Measurements from ENCODE around the gene LYPD6B.
A peak's percentile ranks its signal among the peaks of the same experiment; 100 is the strongest.

LYPD6B gene

GRCh38 chr2:149042881-149043280, 4.4 kb downstream of the LYPD6B start:
- no peak for DNase-seq (ENCODE audit: low spot score)

- DNase-seq (ENCODE audit: low spot score), result no peak
These were observed 6.0 kb downstream of the LYPD6B start for GRCh38 chr2:149044500-149044899.

- no peak for DNase-seq (ENCODE audit: low spot score)
These were observed 8.6 kb downstream of the LYPD6B start for GRCh38 chr2:149047118-149047517.

- DNase-seq (ENCODE audit: low spot score), result no peak
These were observed 10.6 kb downstream of the LYPD6B start for GRCh38 chr2:149049142-149049541.

- DNase-seq (ENCODE audit: low spot score), result no peak
These were observed 11.7 kb downstream of the LYPD6B start for GRCh38 chr2:149050188-149050587.

GRCh38 chr2:149055751-149056150, 17.3 kb downstream of the LYPD6B start:
- no peak for DNase-seq (ENCODE audit: low spot score)

GRCh38 chr2:149056541-149057255, 18.2 kb downstream of the LYPD6B start:
- DNase-seq (ENCODE audit: low spot score), result no peak

GRCh38 chr2:149057401-149057800, 18.9 kb downstream of the LYPD6B start:
- DNase-seq (ENCODE audit: low spot score), result no peak

- no peak for DNase-seq (ENCODE audit: low spot score)
These were observed 20.4 kb downstream of the LYPD6B start for GRCh38 chr2:149058936-149059335.

GRCh38 chr2:149059822-149060221, 21.3 kb downstream of the LYPD6B start:
- DNase-seq (ENCODE audit: low spot score), result no peak

GRCh38 chr2:149061133-149061745, 22.7 kb downstream of the LYPD6B start:
- no peak for DNase-seq (ENCODE audit: low spot score)

GRCh38 chr2:149062531-149062930, 24.0 kb downstream of the LYPD6B start:
- no peak for DNase-seq (ENCODE audit: low spot score)

- DNase-seq (ENCODE audit: low spot score), result no peak
These were observed 24.7 kb downstream of the LYPD6B start for GRCh38 chr2:149063177-149063576.

GRCh38 chr2:149064365-149064841, 25.9 kb downstream of the LYPD6B start:
- DNase-seq (ENCODE audit: low spot score), result no peak

- DNase-seq (ENCODE audit: low spot score), result no peak
These were observed 26.5 kb downstream of the LYPD6B start for GRCh38 chr2:149064856-149065630.

- DNase-seq (ENCODE audit: low spot score), result no peak
These were observed 29.9 kb downstream of the LYPD6B start for GRCh38 chr2:149068225-149068995.

- DNase-seq (ENCODE audit: low spot score), result peak; percentile 25
These were observed 30.7 kb downstream of the LYPD6B start for GRCh38 chr2:149068996-149069888.

- no peak for DNase-seq (ENCODE audit: low spot score)
These were observed 32.3 kb downstream of the LYPD6B start for GRCh38 chr2:149070681-149071320.

- no peak for DNase-seq (ENCODE audit: low spot score)
These were observed 36.6 kb downstream of the LYPD6B start for GRCh38 chr2:149075105-149075504.

- DNase-seq (ENCODE audit: low spot score), result no peak
These were observed 37.4 kb downstream of the LYPD6B start for GRCh38 chr2:149075853-149076252.
